Stimulated activated CD4-positive, alpha-beta T cell treated with anti-CD3 and anti-CD28 coated beads, TNF-alpha, amount 100 ng/mL, for 24 hours (primary cell): ENCODE measurements around the gene ALG14.
"Not testable (repeated sequence)": the region's sequence is repeated elsewhere in the genome, so short reads cannot be mapped to it uniquely, and the experiment has no call there.

ENCODE experiments used
- DNase-seq, 3 experiments: peaks; one replicate each; pipeline ENCODE4 v3.0.0-alpha.2; 2020; ENCODE audit warnings: low read depth in 3 of 3

Gene ALG14

GRCh38 chr1:94954263-94955220, 118.2 kb downstream of the ALG14 start:
- no peak for DNase-seq

DNA sequence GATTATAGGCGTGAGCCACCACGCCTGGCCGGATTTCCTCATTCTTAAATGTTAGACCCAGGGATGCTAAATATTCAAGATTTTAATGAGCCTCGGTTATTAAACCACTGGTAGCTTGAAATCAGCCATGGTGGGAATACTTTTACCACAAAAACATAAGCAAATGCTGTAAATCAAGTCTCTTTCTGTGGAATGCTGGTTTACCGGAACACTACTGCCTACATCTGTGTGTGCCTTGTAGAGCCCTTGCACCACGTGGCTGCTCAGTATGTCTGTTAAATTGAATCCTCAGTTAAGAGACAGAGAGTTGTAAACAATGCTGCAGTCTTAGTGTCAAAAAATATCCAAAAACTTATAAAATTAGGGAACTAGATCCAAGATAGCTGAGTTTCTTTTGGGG, 119.0 kb downstream of the ALG14 start:
- no peak for DNase-seq

DNA sequence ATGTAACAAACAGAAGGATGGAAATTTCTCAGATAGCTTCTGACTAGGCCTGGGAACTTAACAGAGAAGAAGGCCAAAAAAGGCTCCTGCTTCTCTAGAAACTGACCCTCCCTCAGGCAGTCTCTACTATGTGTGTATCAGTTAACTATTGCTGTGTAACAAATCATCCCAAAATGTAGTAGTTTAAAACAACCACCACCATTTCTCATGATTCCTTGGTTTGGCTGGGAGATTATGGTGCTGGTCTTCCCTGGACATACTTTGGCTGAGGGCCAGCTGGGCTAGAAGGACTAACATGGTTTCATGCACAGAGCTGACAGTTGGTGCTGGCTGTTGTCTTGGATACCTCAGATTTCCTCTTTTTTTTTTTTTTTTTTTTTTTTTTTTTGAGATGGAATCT, 119.6 kb downstream of the ALG14 start:
- DNase-seq: no peak

- DNase-seq: no peak
Observed at GRCh38 chr1:94952539-94952938, 120.2 kb downstream of the ALG14 start.

DNA sequence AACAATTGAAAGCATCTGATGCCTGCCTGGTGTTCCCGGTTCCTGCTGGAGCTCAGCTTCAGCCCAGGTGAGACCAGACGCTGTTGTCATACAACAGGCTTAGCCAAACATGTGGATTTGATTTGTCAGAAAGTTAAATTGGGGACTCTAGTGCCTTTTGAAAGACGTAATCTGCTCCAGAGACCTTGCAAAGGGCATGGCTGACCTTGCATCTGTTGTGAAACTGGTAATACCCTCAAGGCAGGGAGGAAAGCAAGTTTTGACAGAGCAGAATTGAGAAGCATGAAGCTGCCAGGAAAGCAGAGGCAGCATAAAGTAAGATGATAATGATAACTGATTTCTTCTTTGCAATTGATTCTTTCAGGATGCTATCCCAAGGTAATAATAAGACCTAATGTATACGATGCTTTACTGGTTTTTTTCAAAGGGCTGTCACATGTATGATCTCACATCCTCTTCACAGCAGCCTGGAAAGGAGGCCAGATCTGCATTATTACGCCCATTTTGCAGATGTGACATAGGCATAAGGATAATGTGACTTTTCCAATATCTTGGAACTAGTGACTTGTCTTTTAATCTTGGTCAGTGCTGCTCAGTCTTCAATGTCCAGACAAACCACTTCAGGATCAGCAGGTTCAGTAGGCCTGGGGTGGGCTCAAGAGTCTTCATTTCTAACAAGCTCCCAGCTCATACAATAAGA, 121.1 kb downstream of the ALG14 start:
- DNase-seq: no peak

GRCh38 chr1:94951046-94951445, 121.7 kb downstream of the ALG14 start:
- DNase-seq: no peak

DNA sequence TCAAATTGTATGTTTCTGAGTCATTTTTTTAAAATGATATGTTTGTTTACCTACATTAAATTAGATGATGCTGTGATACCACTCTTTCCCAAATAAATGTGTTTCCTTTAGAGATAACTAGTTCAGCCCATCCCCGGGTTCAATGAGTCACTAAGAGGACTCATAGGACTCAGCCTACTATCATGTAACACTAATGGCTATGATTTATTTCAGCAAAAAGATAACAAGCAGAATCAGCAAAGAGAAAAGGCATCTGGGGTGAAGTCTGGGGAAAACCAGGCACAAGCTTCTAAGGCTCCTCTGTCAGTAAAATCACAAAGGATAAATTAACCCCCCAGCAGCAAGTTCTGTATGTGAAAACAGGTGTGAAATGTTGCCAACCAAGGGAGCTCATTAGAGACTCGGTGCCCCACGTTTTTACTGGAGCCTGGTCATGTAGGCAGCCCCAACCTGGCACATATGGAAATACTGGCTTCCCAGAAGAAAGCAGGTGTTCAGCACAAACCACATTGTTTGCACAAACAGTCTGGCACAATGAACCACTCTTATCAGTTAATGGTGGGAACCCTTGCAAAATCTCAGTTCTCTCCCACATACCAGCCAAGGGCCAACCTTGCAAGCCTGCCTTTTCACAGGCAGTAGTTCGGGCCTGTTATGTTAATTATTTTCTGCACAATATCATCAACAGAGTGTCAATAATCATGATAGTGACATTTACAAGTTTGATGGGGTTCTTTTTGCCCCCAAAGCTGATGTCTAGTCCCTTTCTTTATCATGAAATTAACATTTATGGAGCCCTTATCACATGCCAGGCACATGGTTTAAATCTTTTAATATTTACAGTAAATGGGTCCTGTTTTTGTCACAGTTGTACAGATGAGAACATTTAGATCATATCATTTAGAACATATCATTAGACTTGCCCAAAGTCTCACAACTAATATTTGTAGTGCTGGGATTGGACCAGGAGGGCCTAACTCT, 122.8 kb downstream of the ALG14 start:
- no peak for DNase-seq

- no peak for DNase-seq
Observed at GRCh38 chr1:94947437-94947836, 125.3 kb downstream of the ALG14 start.

DNA sequence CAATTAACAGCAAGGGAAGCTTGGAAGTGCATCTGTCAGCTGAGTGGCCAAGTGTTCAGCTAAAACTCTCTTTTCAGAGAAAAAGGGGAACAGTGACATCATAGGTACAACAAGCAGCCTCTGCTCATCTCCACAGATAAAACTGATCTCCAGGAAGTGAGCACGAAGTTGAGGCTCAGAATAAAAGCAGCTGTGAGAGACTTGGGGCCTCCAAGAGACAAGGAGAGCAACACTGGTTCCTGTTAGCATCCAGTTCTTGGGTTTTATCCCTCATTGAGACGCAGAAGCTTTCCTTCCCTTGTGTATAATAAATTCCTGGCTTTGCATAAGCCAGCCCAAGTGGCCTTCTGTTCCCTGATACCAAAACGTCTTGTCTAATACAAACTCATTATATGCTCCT, 125.9 kb downstream of the ALG14 start:
- no peak for DNase-seq

GRCh38 chr1:94942171-94943128, 130.3 kb downstream of the ALG14 start:
- no peak for DNase-seq

DNA sequence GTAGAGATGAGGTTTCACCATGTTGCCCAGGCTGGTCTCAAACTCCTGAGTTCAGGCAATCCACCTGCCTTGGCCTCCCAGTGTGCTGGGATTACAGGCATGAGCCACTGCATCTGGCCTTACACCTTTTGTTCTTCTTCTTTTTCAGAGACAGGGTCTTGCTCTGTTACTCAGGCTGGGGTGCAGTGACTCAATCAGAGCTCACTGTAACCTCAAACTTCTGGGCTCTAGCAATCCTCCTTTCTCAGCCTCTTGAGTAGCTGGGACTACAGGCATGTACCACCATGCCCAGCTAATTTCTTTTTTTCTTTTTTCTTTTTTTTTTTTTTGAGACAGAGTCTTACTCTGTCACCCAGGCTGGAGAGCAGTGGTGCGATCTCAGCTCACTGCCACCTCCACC, 131.3 kb downstream of the ALG14 start:
- DNase-seq: not testable (repeated sequence)

GRCh38 chr1:94940738-94941137, 132.0 kb downstream of the ALG14 start:
- DNase-seq: no peak

DNA sequence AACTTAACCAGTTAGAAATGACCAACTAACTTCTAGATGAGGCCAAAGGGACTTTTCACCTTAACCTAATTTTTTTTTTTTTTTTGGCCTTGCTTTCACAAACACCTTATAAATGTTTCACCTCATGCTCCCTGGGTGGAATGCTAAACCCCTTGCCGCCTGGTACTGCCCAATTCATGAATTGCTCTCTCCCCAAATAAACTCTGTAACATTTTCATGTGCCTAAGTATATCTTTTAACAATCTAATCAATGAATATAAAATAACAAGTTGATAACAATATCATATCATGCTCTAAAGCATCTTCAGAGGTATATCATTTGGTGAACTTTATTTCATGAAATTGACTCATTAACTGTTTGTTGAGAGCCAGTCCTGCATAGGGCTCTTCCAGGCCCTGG, 134.9 kb downstream of the ALG14 start:
- no peak for DNase-seq

DNA sequence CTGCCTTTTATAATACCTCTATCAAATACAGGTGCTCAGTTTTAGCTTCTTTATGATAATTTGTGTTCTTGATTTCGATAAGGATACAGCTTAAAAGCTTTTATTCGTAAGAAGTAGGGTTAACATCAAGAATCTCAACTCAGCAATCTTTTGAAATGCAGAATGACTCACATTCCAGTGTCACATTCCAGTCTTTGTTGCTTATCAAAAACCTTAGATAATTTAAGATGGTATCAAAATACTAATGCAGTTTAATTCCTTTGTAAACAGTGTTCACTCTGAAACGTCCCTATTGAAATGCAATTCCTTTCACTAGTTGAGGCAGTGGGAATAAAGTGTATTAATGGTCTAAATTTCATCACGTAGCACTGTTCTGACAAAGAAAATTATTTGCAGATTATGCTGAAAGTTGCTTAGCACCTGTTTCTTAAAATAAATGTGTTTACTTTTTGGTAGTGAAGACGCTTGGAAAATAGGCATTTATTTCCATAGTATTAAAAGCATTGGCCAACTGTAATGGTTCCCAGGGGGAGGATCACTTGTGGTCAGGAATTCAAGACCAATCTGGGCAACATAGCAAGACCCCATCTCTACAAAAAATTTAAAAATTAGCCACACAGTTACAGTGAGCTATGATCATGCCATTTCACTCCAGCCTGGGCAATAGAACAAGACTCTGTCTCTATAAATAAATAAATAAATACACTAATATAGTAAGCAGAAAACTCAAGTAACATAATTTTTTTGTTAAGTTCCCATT, 135.7 kb downstream of the ALG14 start:
- DNase-seq: no peak

- DNase-seq: no peak
Observed at GRCh38 chr1:94935476-94935875, 137.3 kb downstream of the ALG14 start.

GRCh38 chr1:94935034-94935433, 137.7 kb downstream of the ALG14 start:
- DNase-seq: no peak

- DNase-seq: no peak
Observed at GRCh38 chr1:94934551-94934950, 138.2 kb downstream of the ALG14 start.

- no peak for DNase-seq
Observed at GRCh38 chr1:94931254-94931841, 141.4 kb downstream of the ALG14 start.
